ENCODE data around the gene HLA-G.
"Not testable (repeated sequence)": the region's sequence is repeated elsewhere in the genome, so short reads cannot be mapped to it uniquely, and the experiment has no call there.

HLA-G gene

GRCh38 chr6:29875257-29875656 lies 47.6 kb downstream of the HLA-G start:
- DNase-seq: no peak

GRCh38 chr6:29875734-29876133 lies 48.1 kb downstream of the HLA-G start:
- not testable (repeated sequence) for DNase-seq

All from 8988T (cell line).